Neutrophil (primary cell): ENCODE results near the gene ADM5.

Source experiments
- H3K27ac ChIP-seq: fragments of 200-600 bp; sonication (generic); 2 replicates; pipeline ENCODE4 v1.5.1; 2016; ENCODE audit warnings: mild to moderate bottlenecking, moderate library complexity
- H3K27me3 ChIP-seq: fragments of 200-600 bp; sonication (generic); 2 replicates; pipeline ENCODE4 v1.6.0; 2016; ENCODE audit warnings: mild to moderate bottlenecking
- H3K36me3 ChIP-seq: fragments of 200-600 bp; sonication (generic); 2 replicates; pipeline ENCODE4 v1.5.1; 2017
- H3K4me1 ChIP-seq, 2 experiments: fragments of 200-600 bp in 1 of 2; sonication (generic) in 1 of 2; 1 replicate in 1 of 2; 2 replicates in 1 of 2; pipeline versions ENCODE4 v1.5.1 to v1.6.1; 2013 to 2016; ENCODE audit warnings: low read depth in 1 of 2, low read length in 1 of 2, mild to moderate bottlenecking in 1 of 2, moderate library complexity in 1 of 2; ENCODE audit not compliant: control insufficient read depth in 1 of 2, insufficient read depth in 1 of 2
- H3K4me3 ChIP-seq, 2 experiments: fragments of 200-600 bp in 1 of 2; sonication (generic) in 1 of 2; 1 replicate in 1 of 2; 2 replicates in 1 of 2; pipeline ENCODE4 v1.5.1; 2013 to 2016; ENCODE audit warnings: low read depth in 1 of 2, low read length in 1 of 2, mild to moderate bottlenecking in 1 of 2, moderate library complexity in 1 of 2
- H3K9me3 ChIP-seq: fragments of 200-600 bp; sonication (generic); 2 replicates; pipeline ENCODE4 v1.5.1; 2016
- CTCF ChIP-seq: fragments of 200-600 bp; sonication (generic); IDR thresholded peaks from 2 replicates; pipeline ENCODE4 v1.5.1; 2016; ENCODE audit warnings: antibody characterized with exemption

The ADM5 gene

DNA sequence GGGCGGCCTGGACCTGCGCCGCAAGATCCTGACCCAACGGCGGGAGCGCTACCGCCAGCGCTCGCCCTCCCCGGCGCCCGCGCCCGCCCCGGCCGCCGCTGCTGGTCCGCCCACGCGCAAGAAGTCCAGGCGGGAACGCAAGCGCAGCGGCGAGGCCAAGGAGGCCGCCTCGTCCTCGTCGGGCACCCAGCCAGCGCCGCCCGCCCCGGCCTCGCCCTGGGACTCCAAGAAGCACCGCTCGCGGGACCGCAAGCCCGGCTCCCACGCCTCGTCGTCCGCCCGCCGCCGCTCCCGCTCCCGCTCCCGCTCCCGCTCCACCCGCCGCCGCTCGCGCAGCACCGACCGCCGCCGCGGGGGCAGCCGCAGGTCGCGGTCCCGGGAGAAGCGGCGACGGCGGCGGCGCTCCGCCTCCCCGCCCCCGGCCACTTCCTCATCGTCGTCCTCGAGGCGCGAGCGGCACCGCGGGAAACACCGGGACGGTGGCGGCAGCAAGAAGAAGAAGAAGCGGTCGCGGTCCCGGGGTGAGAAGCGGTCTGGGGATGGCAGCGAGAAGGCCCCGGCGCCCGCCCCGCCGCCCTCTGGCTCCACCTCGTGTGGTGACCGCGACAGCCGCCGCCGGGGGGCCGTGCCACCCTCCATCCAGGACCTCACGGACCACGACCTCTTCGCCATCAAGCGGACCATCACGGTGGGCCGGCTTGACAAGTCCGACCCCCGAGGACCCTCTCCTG is 37.4 kb upstream of the ADM5 start:
- TF ChIP-seq CTCF: no peak
- Histone ChIP-seq H3K9me3 (no peaks in the 10 kb centered on the region), H3K36me3 (peaks cover 94% of the 10 kb centered on the region), H3K27ac (no peak overlapping the region), H3K4me1 (no peaks in the 10 kb centered on the region), H3K27me3 (no peaks in the 10 kb centered on the region), H3K4me3 (no peak overlapping the region)

GRCh38 chr19:49652551-49653465 is 36.6 kb upstream of the ADM5 start:
- no peak for TF ChIP-seq CTCF
- Histone ChIP-seq H3K9me3 (no peaks in the 10 kb centered on the region), H3K36me3 (peaks cover 94% of the 10 kb centered on the region)

GRCh38 chr19:49653466-49653806 is 36.0 kb upstream of the ADM5 start:
- no peak overlapping the region for H3K4me3 ChIP-seq
- H3K36me3 ChIP-seq: peaks cover 94% of the 10 kb centered on the region
- no peaks in the 10 kb centered on the region for H3K4me1 ChIP-seq
- H3K27ac ChIP-seq: no peak overlapping the region
- TF ChIP-seq CTCF: no peak
- no peaks in the 10 kb centered on the region for H3K9me3 ChIP-seq
- no peaks in the 10 kb centered on the region for H3K27me3 ChIP-seq

More at GRCh38 chr19:49652551-49653465, 36.6 kb upstream of the ADM5 start:
- H3K4me1 ChIP-seq: no peaks in the 10 kb centered on the region
- no peaks in the 10 kb centered on the region for H3K27me3 ChIP-seq
- no peak overlapping the region for H3K4me3 ChIP-seq
- H3K27ac ChIP-seq: no peak overlapping the region

GRCh38 chr19:49654581-49654980 is 34.8 kb upstream of the ADM5 start:
- H3K9me3 ChIP-seq: no peaks in the 10 kb centered on the region
- no peak overlapping the region for H3K4me3 ChIP-seq
- no peak for TF ChIP-seq CTCF
- H3K27ac ChIP-seq: no peak overlapping the region
- H3K36me3 ChIP-seq: peaks cover 96% of the 10 kb centered on the region
- H3K4me1 ChIP-seq: no peaks in the 10 kb centered on the region
- no peaks in the 10 kb centered on the region for H3K27me3 ChIP-seq

- Histone ChIP-seq H3K4me3 (no peak overlapping the region), H3K27me3 (no peaks in the 10 kb centered on the region), H3K27ac (no peak overlapping the region), H3K9me3 (no peaks in the 10 kb centered on the region), H3K4me1 (no peaks in the 10 kb centered on the region), H3K36me3 (peaks cover 96% of the 10 kb centered on the region)
- no peak for TF ChIP-seq CTCF
Measured at GRCh38 chr19:49655570-49656455, 33.6 kb upstream of the ADM5 start.
